Thoracic aorta (tissue), 2 donors: ENCODE results near the gene TMTC2. TPM values are rescaled to one million over a fixed set of nuclear protein-coding genes. Genes with fewer than 3 reads are reported as not detected.

Experiments used
- ATAC-seq: fragments of 150-250 bp; one replicate; pipeline ENCODE4 v1.8.0; 2017; ENCODE audit warnings: low read depth; ENCODE audit not compliant: insufficient number of reproducible peaks, low FRiP score
- DNase-seq: peaks from one replicate; pipeline ENCODE4 v3.0.0-alpha.2; 2020; ENCODE audit warnings: low spot score
- H3K27ac ChIP-seq, 2 donors: fragments of 200-600 bp; sonication (generic); 1 replicate in 1 of 2; 2 replicates in 1 of 2; pipeline ENCODE4 v1.5.1; 2016; ENCODE audit warnings: mild to moderate bottlenecking in 2 of 2, moderate library complexity in 2 of 2
- H3K27me3 ChIP-seq: fragments of 200-600 bp; sonication (generic); replicated peaks from 2 replicates; pipeline ENCODE4 v1.6.0; 2016; ENCODE audit warnings: mild to moderate bottlenecking; ENCODE audit not compliant: insufficient read depth
- H3K36me3 ChIP-seq: fragments of 200-600 bp; sonication (generic); one replicate; pipeline ENCODE4 v1.5.1; 2016
- H3K4me1 ChIP-seq, 2 donors: fragments of 200-600 bp; sonication (generic); 1 replicate in 1 of 2; 2 replicates in 1 of 2; pipeline versions ENCODE4 v1.5.1 to v1.6.0; 2016; ENCODE audit warnings: low read depth in 2 of 2, mild to moderate bottlenecking in 1 of 2; ENCODE audit not compliant: control insufficient read depth in 1 of 2
- H3K4me3 ChIP-seq: fragments of 200-600 bp; sonication (generic); 2 replicates; pipeline ENCODE4 v1.5.1; 2016; ENCODE audit warnings: mild to moderate bottlenecking
- H3K9me3 ChIP-seq: fragments of 200-600 bp; sonication (generic); 2 replicates; pipeline ENCODE4 v1.5.1; 2016
- total RNA-seq, 2 donors: library from RNA; depleted of rRNA; stranded (reverse); fragments of >200 nt; gene quantifications; one replicate each; pipeline versions ENCODE4 v1.1.0 to v1.2.3, GENCODE V29; 2016
- TF ChIP-seq, protein P1 (sequence below): fragments of 200-600 bp; sonication (generic); IDR thresholded peaks from one replicate; pipeline ENCODE4 v1.5.1; 2019; ENCODE audit warnings: antibody characterized with exemption

Gene TMTC2
- total RNA-seq, 2 donors from 2014 or later: 2.8 to 8.6 TPM

DNA sequence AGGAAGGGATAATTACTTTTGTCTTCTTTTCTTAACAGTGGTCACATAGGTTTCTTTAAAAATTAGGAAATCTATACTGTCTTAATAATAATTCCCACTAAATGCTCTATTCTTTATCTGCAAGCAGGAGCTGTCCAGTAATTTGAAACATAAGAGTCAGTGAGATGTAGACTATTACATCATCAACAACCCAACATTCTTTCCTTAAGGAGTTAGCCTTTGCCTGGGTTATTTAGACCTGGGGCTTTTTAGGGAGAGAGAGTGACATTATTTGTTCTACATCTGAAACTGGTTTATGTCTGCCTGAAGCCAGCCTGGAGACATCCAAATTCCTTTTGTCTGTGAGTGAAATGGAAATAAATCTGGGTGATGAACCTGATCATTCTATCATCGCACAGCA lies 294.4 kb downstream of the TMTC2 start:
- no peaks in the 10 kb centered on the region for H3K27me3 ChIP-seq
- H3K9me3 ChIP-seq: no peaks in the 10 kb centered on the region
- DNase-seq (no peak), ATAC-seq (no peak)
- H3K4me1 ChIP-seq: no peaks in the 10 kb centered on the region
- TF ChIP-seq, protein P1, sequence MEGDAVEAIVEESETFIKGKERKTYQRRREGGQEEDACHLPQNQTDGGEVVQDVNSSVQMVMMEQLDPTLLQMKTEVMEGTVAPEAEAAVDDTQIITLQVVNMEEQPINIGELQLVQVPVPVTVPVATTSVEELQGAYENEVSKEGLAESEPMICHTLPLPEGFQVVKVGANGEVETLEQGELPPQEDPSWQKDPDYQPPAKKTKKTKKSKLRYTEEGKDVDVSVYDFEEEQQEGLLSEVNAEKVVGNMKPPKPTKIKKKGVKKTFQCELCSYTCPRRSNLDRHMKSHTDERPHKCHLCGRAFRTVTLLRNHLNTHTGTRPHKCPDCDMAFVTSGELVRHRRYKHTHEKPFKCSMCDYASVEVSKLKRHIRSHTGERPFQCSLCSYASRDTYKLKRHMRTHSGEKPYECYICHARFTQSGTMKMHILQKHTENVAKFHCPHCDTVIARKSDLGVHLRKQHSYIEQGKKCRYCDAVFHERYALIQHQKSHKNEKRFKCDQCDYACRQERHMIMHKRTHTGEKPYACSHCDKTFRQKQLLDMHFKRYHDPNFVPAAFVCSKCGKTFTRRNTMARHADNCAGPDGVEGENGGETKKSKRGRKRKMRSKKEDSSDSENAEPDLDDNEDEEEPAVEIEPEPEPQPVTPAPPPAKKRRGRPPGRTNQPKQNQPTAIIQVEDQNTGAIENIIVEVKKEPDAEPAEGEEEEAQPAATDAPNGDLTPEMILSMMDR: no peak
- H3K27ac ChIP-seq: no peak overlapping the region
- H3K4me3 ChIP-seq: no peak overlapping the region
- no peaks in the 10 kb centered on the region for H3K36me3 ChIP-seq

- no peak overlapping the region for H3K4me3 ChIP-seq
- no peak for DNase-seq
- TF ChIP-seq, protein P1: no peak
- H3K27me3 ChIP-seq: no peaks in the 10 kb centered on the region
- H3K9me3 ChIP-seq: no peaks in the 10 kb centered on the region
- no peaks in the 10 kb centered on the region for H3K4me1 ChIP-seq
- no peaks in the 10 kb centered on the region for H3K36me3 ChIP-seq
- H3K27ac ChIP-seq: no peak overlapping the region
- no peak for ATAC-seq
These were observed 307.4 kb downstream of the TMTC2 start for GRCh38 chr12:82994117-82994516.

- ATAC-seq: no peak
- Histone ChIP-seq H3K4me1 (no peaks in the 10 kb centered on the region), H3K4me3 (no peak overlapping the region), H3K36me3 (no peaks in the 10 kb centered on the region), H3K27me3 (no peaks in the 10 kb centered on the region), H3K27ac (no peak overlapping the region), H3K9me3 (no peaks in the 10 kb centered on the region)
- TF ChIP-seq, protein P1: no peak
- no peak for DNase-seq
These were observed 309.6 kb downstream of the TMTC2 start for GRCh38 chr12:82996168-82996812.

DNA sequence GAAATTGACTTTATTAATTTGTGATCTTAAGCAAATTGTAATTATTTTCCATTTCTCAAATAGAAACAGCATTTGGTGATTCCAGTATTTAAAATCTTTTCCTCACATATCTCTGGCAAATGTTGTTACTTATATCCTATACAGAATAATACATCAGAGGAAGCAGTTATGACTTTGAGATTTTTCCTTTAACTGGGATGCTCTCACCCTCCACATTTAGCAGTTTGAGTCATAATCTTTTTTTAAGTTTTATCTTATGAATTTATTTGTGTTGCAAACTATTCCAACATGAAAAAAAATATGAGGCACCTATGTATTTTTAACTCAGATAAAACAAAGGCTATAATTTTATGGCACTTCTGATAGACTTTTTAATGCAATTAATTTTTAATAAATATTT lies 311.8 kb downstream of the TMTC2 start:
- ATAC-seq (no peak), DNase-seq (no peak)
- Histone ChIP-seq H3K9me3 (no peaks in the 10 kb centered on the region), H3K36me3 (no peaks in the 10 kb centered on the region), H3K27me3 (no peaks in the 10 kb centered on the region), H3K4me3 (no peak overlapping the region), H3K27ac (no peak overlapping the region), H3K4me1 (no peaks in the 10 kb centered on the region)
- TF ChIP-seq, protein P1: no peak

- DNase-seq (no peak), ATAC-seq (no peak)
- Histone ChIP-seq H3K27me3 (no peaks in the 10 kb centered on the region), H3K4me1 (no peaks in the 10 kb centered on the region), H3K9me3 (no peaks in the 10 kb centered on the region), H3K36me3 (no peaks in the 10 kb centered on the region), H3K27ac (no peak overlapping the region), H3K4me3 (no peak overlapping the region)
- TF ChIP-seq, protein P1: no peak
These were observed 316.3 kb downstream of the TMTC2 start for GRCh38 chr12:83003026-83003425.
